Kasumi-1 (cell line): Measurements from ENCODE around the gene FMNL2.
A peak's percentile ranks its signal among the peaks of the same experiment; 100 is the strongest.

Experiments
- DNase-seq, 2 experiments: peaks; one replicate each; lab custom pipeline; 2025; lab: John Stamatoyannopoulos, UW

FMNL2 gene

GRCh38 chr2:152583512-152584229, 248.7 kb downstream of the FMNL2 start:
- DNase-seq = no peak

GRCh38 chr2:152584301-152584700, 249.3 kb downstream of the FMNL2 start:
- no peak for DNase-seq

GRCh38 chr2:152585830-152586484, 251.0 kb downstream of the FMNL2 start:
- DNase-seq = peak; percentile 52 to 71

GRCh38 chr2:152587187-152587947, 252.4 kb downstream of the FMNL2 start:
- no peak for DNase-seq

GRCh38 chr2:152588998-152589397, 254.0 kb downstream of the FMNL2 start:
- peak; percentile 34 to 47 for DNase-seq

- peak; percentile 100 for DNase-seq
Observed at GRCh38 chr2:152594022-152594766, 259.2 kb downstream of the FMNL2 start.

- DNase-seq = no peak
Observed at GRCh38 chr2:152594792-152595191, 259.8 kb downstream of the FMNL2 start.

- no peak for DNase-seq
Observed at GRCh38 chr2:152598975-152599759, 264.2 kb downstream of the FMNL2 start.

GRCh38 chr2:152600051-152600657, 265.2 kb downstream of the FMNL2 start:
- no peak for DNase-seq

GRCh38 chr2:152600697-152601096, 265.7 kb downstream of the FMNL2 start:
- DNase-seq = no peak

- peak; percentile 39 to 71 for DNase-seq
Observed at GRCh38 chr2:152602750-152603149, 267.8 kb downstream of the FMNL2 start.

GRCh38 chr2:152603166-152603565, 268.2 kb downstream of the FMNL2 start:
- DNase-seq = no peak

- no peak for DNase-seq
Observed at GRCh38 chr2:152606081-152606480, 271.1 kb downstream of the FMNL2 start.

GRCh38 chr2:152606941-152607340, 272.0 kb downstream of the FMNL2 start:
- no peak for DNase-seq

- DNase-seq = no peak
Observed at GRCh38 chr2:152607793-152608300, 272.9 kb downstream of the FMNL2 start.

GRCh38 chr2:152609154-152609553, 274.2 kb downstream of the FMNL2 start:
- DNase-seq = no peak

GRCh38 chr2:152609699-152610098, 274.7 kb downstream of the FMNL2 start:
- DNase-seq = no peak

GRCh38 chr2:152611458-152612231, 276.7 kb downstream of the FMNL2 start:
- peak; percentile 99 to 100 for DNase-seq

GRCh38 chr2:152613235-152613634, 278.3 kb downstream of the FMNL2 start:
- peak; percentile 44 to 66 for DNase-seq

GRCh38 chr2:152615177-152615576, 280.2 kb downstream of the FMNL2 start:
- DNase-seq = no peak
